Upper lobe of left lung (tissue), 6 donors: Measurements from ENCODE around the gene WAPL. TPM values are rescaled to one million over a fixed set of nuclear protein-coding genes. Genes with fewer than 3 reads are reported as not detected.
"Not testable (repeated sequence)": the region's sequence is repeated elsewhere in the genome, so short reads cannot be mapped to it uniquely, and the experiment has no call there.

Experiments used
- ATAC-seq, 2 donors: fragments of 200-7000 bp; cut with Tn5 transposase; one replicate each; pipeline ENCODE4 v1.9.1; 2022; ENCODE audit warnings: mild to moderate bottlenecking in 2 of 2, moderate library complexity in 2 of 2; ENCODE audit not compliant: low FRiP score in 2 of 2
- DNase-seq, 2 donors: peaks; one replicate each; pipeline ENCODE4 v3.0.0-alpha.2; 2019 to 2020
- H3K27ac ChIP-seq, 4 donors: fragments of 200-600 bp; sonication (generic); one replicate each; pipeline ENCODE4 v1.5.1; 2016 to 2019
- H3K27me3 ChIP-seq, 4 donors: fragments of 200-600 bp; sonication (generic); one replicate each; pipeline ENCODE4 v1.5.1; 2017 to 2019
- H3K36me3 ChIP-seq, 4 donors: fragments of 200-600 bp; sonication (generic); one replicate each; pipeline ENCODE4 v1.5.1; 2016 to 2019
- H3K4me1 ChIP-seq, 4 donors: fragments of 200-600 bp; sonication (generic); one replicate each; pipeline ENCODE4 v1.5.1; 2018 to 2019
- H3K4me3 ChIP-seq, 4 donors: fragments of 200-600 bp; sonication (generic); one replicate each; pipeline ENCODE4 v1.5.1; 2017 to 2019; ENCODE audit warnings: mild to moderate bottlenecking in 2 of 4, moderate library complexity in 1 of 4
- H3K9me3 ChIP-seq, 4 donors: fragments of 200-600 bp; sonication (generic); one replicate each; pipeline ENCODE4 v1.5.1; 2018 to 2019
- CTCF ChIP-seq, 6 experiments: fragments of 450-650 bp in 4 of 6; fragments of 200-600 bp in 2 of 6; sonication (generic) in 2 of 6; IDR thresholded peaks; one replicate each; pipeline ENCODE4 v1.5.1; 2016 to 2019; ENCODE audit warnings: antibody characterized with exemption in 6 of 6
- EP300 ChIP-seq, 4 donors: sonication (generic); formaldehyde crosslinking; IDR thresholded peaks; one replicate each; pipeline ENCODE4 v1.5.1; 2017; ENCODE audit warnings: antibody characterized with exemption in 4 of 4, control low read depth in 2 of 4
- POLR2A ChIP-seq, 4 donors: fragments of 450-650 bp; IDR thresholded peaks; one replicate each; pipeline ENCODE4 v1.5.1; 2016 to 2017; ENCODE audit warnings: antibody characterized with exemption in 4 of 4, mild to moderate bottlenecking in 2 of 4
- POLR2AphosphoS5 ChIP-seq, 2 donors: sonication (generic); formaldehyde crosslinking; IDR thresholded peaks; one replicate each; pipeline ENCODE4 v1.5.1; 2017; ENCODE audit warnings: antibody characterized with exemption in 2 of 2
- WGBS, 2 donors: methylation state at CpG; one replicate each; pipeline ENCODE4 v1.1.5; 2017 to 2018; 5-methylcytosine and 5-hydroxymethylcytosine counted together
- total RNA-seq, 6 donors: library from RNA; depleted of rRNA in 4 of 6; stranded (reverse); fragments of >200 nt in 4 of 6; gene quantifications; one replicate each; pipeline versions ENCODE4 v1.1.0 to v1.2.1, GENCODE V29; 2016 to 2021
- donor health status: DM: no; HTN: no; CAD: no; lungs with moderate emphysema.
- donor health status: DM: no; HTN: yes; CAD: no; lungs with severe emphysema.

Gene WAPL, protein sequence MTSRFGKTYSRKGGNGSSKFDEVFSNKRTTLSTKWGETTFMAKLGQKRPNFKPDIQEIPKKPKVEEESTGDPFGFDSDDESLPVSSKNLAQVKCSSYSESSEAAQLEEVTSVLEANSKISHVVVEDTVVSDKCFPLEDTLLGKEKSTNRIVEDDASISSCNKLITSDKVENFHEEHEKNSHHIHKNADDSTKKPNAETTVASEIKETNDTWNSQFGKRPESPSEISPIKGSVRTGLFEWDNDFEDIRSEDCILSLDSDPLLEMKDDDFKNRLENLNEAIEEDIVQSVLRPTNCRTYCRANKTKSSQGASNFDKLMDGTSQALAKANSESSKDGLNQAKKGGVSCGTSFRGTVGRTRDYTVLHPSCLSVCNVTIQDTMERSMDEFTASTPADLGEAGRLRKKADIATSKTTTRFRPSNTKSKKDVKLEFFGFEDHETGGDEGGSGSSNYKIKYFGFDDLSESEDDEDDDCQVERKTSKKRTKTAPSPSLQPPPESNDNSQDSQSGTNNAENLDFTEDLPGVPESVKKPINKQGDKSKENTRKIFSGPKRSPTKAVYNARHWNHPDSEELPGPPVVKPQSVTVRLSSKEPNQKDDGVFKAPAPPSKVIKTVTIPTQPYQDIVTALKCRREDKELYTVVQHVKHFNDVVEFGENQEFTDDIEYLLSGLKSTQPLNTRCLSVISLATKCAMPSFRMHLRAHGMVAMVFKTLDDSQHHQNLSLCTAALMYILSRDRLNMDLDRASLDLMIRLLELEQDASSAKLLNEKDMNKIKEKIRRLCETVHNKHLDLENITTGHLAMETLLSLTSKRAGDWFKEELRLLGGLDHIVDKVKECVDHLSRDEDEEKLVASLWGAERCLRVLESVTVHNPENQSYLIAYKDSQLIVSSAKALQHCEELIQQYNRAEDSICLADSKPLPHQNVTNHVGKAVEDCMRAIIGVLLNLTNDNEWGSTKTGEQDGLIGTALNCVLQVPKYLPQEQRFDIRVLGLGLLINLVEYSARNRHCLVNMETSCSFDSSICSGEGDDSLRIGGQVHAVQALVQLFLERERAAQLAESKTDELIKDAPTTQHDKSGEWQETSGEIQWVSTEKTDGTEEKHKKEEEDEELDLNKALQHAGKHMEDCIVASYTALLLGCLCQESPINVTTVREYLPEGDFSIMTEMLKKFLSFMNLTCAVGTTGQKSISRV (N-terminal part only)
- 10 to 100 TPM; 24.5 to 55.2 (median 38.1) TPM for total RNA-seq

GRCh38 chr10:86521678-86522509 is at the start of gene WAPL:
WAPL (minus strand) TSS chr10:86521792; CDS start chr10:86518069, 3,723 bp downstream.
- Histone ChIP-seq H3K4me1 (peaks cover 43 to 56% (median 45%) of the 10 kb centered on the region in 4 donors), H3K36me3 (peaks cover 0 to 9% (median 0%) of the 10 kb centered on the region in 4 donors), H3K27me3 (no peaks in the 10 kb centered on the region), H3K4me3 (peak within 1 kb of the TSS; percentile 77 to 99 (median 94)), H3K27ac (peak within 1 kb of the TSS; percentile 98 to 99 (median 98)), H3K9me3 (no peaks in the 10 kb centered on the region)
- TF ChIP-seq POLR2A (IDR thresholded peaks at IDR 0.05) (peak in 3 of 4 donors; percentile 57 to 92 (median 84)), CTCF (IDR thresholded peaks at IDR 0.05) (peak in 2 of 6 experiments; percentile 5 to 11), EP300 (IDR thresholded peaks at IDR 0.05) (no peak), POLR2AphosphoS5 (IDR thresholded peaks at IDR 0.05) (peak; percentile 79 to 87)
- DNase-seq (peak; percentile 97 to 99), ATAC-seq (peak; percentile 97 to 99)
- 0% methylated on average over 29 to 35 of the region's 87 CpGs for WGBS, 2 donors

DNA sequence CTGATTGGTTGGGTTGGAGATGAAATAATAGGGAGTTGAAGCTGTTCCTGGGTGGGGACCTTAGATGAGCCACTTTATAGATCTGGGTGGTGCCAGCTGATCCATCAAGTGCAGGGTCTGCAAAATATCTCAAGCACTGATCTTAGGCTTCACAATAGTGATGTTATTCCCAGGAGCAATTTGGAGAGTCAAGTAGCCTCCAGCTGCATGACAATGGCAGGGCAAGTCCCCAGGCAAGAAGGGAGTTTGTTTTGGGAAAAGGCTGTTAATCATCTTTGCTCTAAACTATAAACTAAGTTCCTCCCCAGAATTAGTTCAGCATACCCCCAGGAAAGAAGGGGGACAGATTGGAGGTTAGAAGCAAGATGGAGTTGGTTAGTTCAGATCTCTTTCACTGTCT is 47.7 kb upstream of the WAPL start:
- no peak overlapping the region for H3K27ac ChIP-seq
- TF ChIP-seq EP300 (IDR thresholded peaks at IDR 0.05) (no peak), POLR2A (IDR thresholded peaks at IDR 0.05) (no peak), CTCF (IDR thresholded peaks at IDR 0.05) (no peak), POLR2AphosphoS5 (IDR thresholded peaks at IDR 0.05) (no peak)
- H3K36me3 ChIP-seq, result no peaks in the 10 kb centered on the region
- no peaks in the 10 kb centered on the region for H3K27me3 ChIP-seq
- H3K4me3 ChIP-seq, result no peak overlapping the region
- H3K9me3 ChIP-seq, result peaks cover 0 to 8% (median 0%) of the 10 kb centered on the region in 4 donors
- H3K4me1 ChIP-seq, result peaks cover 0 to 6% (median 0%) of the 10 kb centered on the region in 4 donors
- DNase-seq (no peak), ATAC-seq (no peak)

DNA sequence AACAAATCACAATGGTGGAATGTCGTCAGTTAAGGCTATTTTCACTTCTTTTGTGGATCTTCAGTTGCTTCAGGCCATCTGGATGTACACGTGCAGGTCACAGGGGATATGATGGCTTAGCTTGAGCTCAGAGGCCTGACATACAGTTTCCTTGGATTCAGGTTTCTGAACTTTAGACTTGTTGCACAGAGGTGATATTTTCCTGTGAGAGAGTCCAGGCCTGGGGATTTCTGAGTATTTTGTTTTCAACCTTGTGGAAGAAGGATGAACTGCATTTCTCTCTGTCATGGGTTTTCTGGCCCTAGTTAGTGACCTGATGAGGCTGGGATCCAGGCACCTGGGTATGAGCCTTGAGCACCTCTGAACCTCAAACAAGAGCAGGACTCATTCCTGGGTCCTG is 44.9 kb upstream of the WAPL start:
- ATAC-seq, H3K27me3 ChIP-seq, H3K4me3 ChIP-seq, H3K36me3 ChIP-seq, DNase-seq, H3K27ac ChIP-seq, H3K9me3 ChIP-seq: not testable (repeated sequence)
- WGBS, 2 donors, result 80 to 92% methylated on average over 2 of the region's 2 CpGs
- peaks cover 0 to 15% (median 0%) of the 10 kb centered on the region in 4 donors for H3K4me1 ChIP-seq

- H3K27me3 ChIP-seq, H3K4me3 ChIP-seq, H3K36me3 ChIP-seq, ATAC-seq, H3K27ac ChIP-seq, H3K9me3 ChIP-seq: not testable (repeated sequence)
- WGBS, 2 donors, result 60 to 63% methylated on average over 6 of the region's 6 CpGs
- peaks cover 0 to 15% (median 0%) of the 10 kb centered on the region in 4 donors for H3K4me1 ChIP-seq
- peak in 1 of 2 donors; percentile 78 for DNase-seq
Observed at GRCh38 chr10:86563338-86563737, 41.7 kb upstream of the WAPL start.

DNA sequence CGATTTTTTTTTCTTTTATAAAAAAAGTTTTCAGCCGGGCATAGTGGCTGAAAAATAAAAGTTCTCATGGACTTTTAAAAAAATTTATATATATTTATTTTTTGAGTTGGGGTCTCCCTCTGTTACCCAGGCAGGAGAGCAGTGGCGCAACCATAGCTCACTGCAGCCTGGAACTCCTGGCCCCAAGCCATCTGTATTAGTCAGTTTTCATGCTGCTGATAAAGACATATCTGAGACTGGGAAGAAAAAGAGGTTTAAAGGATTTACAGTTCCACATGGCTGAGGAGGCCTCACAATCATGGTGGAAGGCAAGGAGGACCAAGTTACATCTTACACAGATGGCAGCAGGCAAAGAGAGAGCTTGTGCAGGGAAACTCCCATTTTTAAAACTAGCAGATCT is 37.1 kb upstream of the WAPL start:
- H3K27ac ChIP-seq, H3K4me3 ChIP-seq, H3K9me3 ChIP-seq, H3K4me1 ChIP-seq, H3K36me3 ChIP-seq, DNase-seq, ATAC-seq, H3K27me3 ChIP-seq: not testable (repeated sequence)
- 81 to 83% methylated on average over 3 of the region's 3 CpGs for WGBS, 2 donors
